ENCODE data around the gene RNF113B.

RNF113B gene

GRCh38 chr13:98198683-98199082 is 21.6 kb upstream of the RNF113B start:
- no peak overlapping the region for H2BK5ac ChIP-seq (ENCODE audit: low read depth, low read length, poor library complexity, severe bottlenecking)
- H4K91ac ChIP-seq (ENCODE audit: low read length): no peak overlapping the region
- no peak overlapping the region for H3K14ac ChIP-seq (ENCODE audit: low read length in 2 of 2)
- no peak overlapping the region for H3K9ac ChIP-seq (ENCODE audit: low read length)
- no peak overlapping the region for H4K8ac ChIP-seq (ENCODE audit: low read length)
- H3K27me3 ChIP-seq (ENCODE audit: control insufficient read depth in 1 of 2, insufficient read depth in 1 of 2, low read length in 2 of 2): no peaks in the 10 kb centered on the region
- H3K4me1 ChIP-seq (ENCODE audit: control insufficient read depth, insufficient read depth, low read depth, low read length): peaks cover 9% of the 10 kb centered on the region
- no peak overlapping the region for H3K4ac ChIP-seq (ENCODE audit: low read depth in 1 of 2, low read length in 2 of 2)
- no peak overlapping the region for H3K4me3 ChIP-seq (ENCODE audit: insufficient read depth in 1 of 2, low read depth in 1 of 2, low read length in 2 of 2)
- no peak overlapping the region for H3K4me2 ChIP-seq (ENCODE audit: low read length, poor library complexity, severe bottlenecking)
- peaks cover 0 to 6% of the 10 kb centered on the region in 2 experiments for H3K36me3 ChIP-seq (ENCODE audit: control insufficient read depth in 1 of 2, insufficient read depth in 2 of 2, low read depth in 1 of 2, low read length in 2 of 2)
- 75% methylated on average over 2 of the region's 4 CpGs for WGBS
- H2BK15ac ChIP-seq (ENCODE audit: low read depth, poor library complexity, severe bottlenecking): no peak overlapping the region
- no peak overlapping the region for H3K27ac ChIP-seq (ENCODE audit: low read length, poor library complexity, severe bottlenecking)
- no peak overlapping the region for H3K23ac ChIP-seq (ENCODE audit: low read length in 2 of 2)
- no peak overlapping the region for H2BK12ac ChIP-seq (ENCODE audit: low read length in 2 of 2)
- H2AFZ ChIP-seq (ENCODE audit: low read depth, low read length): no peak overlapping the region
- peaks cover 21% of the 10 kb centered on the region for H3K79me1 ChIP-seq (replicated peaks; ENCODE audit: low read length, poor library complexity, severe bottlenecking)
- H3K18ac ChIP-seq (ENCODE audit: low read depth in 1 of 2, low read length in 2 of 2): no peak overlapping the region
- no peak overlapping the region for H2BK120ac ChIP-seq (ENCODE audit: low read depth, low read length)
- H2AK5ac ChIP-seq (ENCODE audit: low read length, severe bottlenecking): no peak overlapping the region
- no peak for DNase-seq
- H3K9me3 ChIP-seq (ENCODE audit: control insufficient read depth, low read length): no peaks in the 10 kb centered on the region

GRCh38 chr13:98195054-98195791 is 18.2 kb upstream of the RNF113B start:
- H4K91ac ChIP-seq (ENCODE audit: low read length): no peak overlapping the region
- no peak overlapping the region for H2BK120ac ChIP-seq (ENCODE audit: low read depth, low read length)
- H3K9me3 ChIP-seq (ENCODE audit: control insufficient read depth, low read length): no peaks in the 10 kb centered on the region
- no peak overlapping the region for H3K27ac ChIP-seq (ENCODE audit: low read length, poor library complexity, severe bottlenecking)
- no peak overlapping the region for H3K23ac ChIP-seq (ENCODE audit: low read length in 2 of 2)
- no peak overlapping the region for H3K9ac ChIP-seq (ENCODE audit: low read length)
- H3K36me3 ChIP-seq (ENCODE audit: control insufficient read depth in 1 of 2, insufficient read depth in 2 of 2, low read depth in 1 of 2, low read length in 2 of 2): peaks cover 0 to 5% of the 10 kb centered on the region in 2 experiments
- peak overlapping the region in 1 of 2 experiments; percentile 67 for H3K4ac ChIP-seq (ENCODE audit: low read depth in 1 of 2, low read length in 2 of 2)
- H3K14ac ChIP-seq (ENCODE audit: low read length in 2 of 2): no peak overlapping the region
- H3K27me3 ChIP-seq (ENCODE audit: control insufficient read depth in 1 of 2, insufficient read depth in 1 of 2, low read length in 2 of 2): no peaks in the 10 kb centered on the region
- H2BK12ac ChIP-seq (ENCODE audit: low read length in 2 of 2): no peak overlapping the region
- no peak overlapping the region for H2AFZ ChIP-seq (ENCODE audit: low read depth, low read length)
- H3K18ac ChIP-seq (ENCODE audit: low read depth in 1 of 2, low read length in 2 of 2): peak overlapping the region in 1 of 2 experiments; percentile 2
- peaks cover 4% of the 10 kb centered on the region for H3K4me1 ChIP-seq (ENCODE audit: control insufficient read depth, insufficient read depth, low read depth, low read length)
- peak overlapping the region; percentile 52 for H4K8ac ChIP-seq (ENCODE audit: low read length)
- H2BK5ac ChIP-seq (ENCODE audit: low read depth, low read length, poor library complexity, severe bottlenecking): no peak overlapping the region
- no peak overlapping the region for H3K4me2 ChIP-seq (ENCODE audit: low read length, poor library complexity, severe bottlenecking)
- 72% methylated on average over 9 of the region's 10 CpGs for WGBS
- H2BK15ac ChIP-seq (ENCODE audit: low read depth, poor library complexity, severe bottlenecking): no peak overlapping the region
- H3K4me3 ChIP-seq (ENCODE audit: insufficient read depth in 1 of 2, low read depth in 1 of 2, low read length in 2 of 2): no peak overlapping the region
- no peak for DNase-seq
- H2AK5ac ChIP-seq (ENCODE audit: low read length, severe bottlenecking): no peak overlapping the region
- H3K79me1 ChIP-seq (replicated peaks; ENCODE audit: low read length, poor library complexity, severe bottlenecking): peaks cover 18% of the 10 kb centered on the region

DNA sequence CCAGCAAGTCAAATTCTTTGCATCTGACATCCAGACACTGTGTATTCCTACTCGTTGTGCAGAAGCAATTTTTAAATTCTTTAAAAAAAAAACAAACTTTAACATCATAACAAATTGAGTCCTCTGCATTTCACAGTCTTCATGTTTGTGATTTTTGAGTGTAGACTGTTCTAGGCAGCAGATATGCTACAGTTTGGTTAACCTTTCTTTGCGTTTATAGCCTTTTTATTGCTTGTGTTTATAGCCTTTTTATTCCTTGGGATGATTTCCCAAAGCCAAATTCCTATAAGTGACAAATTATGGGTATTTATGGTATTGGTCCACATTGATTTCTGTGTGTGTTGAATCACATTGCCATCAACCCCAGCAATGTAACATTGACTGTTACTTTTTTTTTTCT is 14.9 kb upstream of the RNF113B start:
- no peak overlapping the region for H3K27ac ChIP-seq (ENCODE audit: low read length, poor library complexity, severe bottlenecking)
- no peak overlapping the region for H2BK15ac ChIP-seq (ENCODE audit: low read depth, poor library complexity, severe bottlenecking)
- H3K9me3 ChIP-seq (ENCODE audit: control insufficient read depth, low read length): no peaks in the 10 kb centered on the region
- no peak overlapping the region for H4K91ac ChIP-seq (ENCODE audit: low read length)
- no peak overlapping the region for H3K14ac ChIP-seq (ENCODE audit: low read length in 2 of 2)
- no peak overlapping the region for H2BK5ac ChIP-seq (ENCODE audit: low read depth, low read length, poor library complexity, severe bottlenecking)
- H3K27me3 ChIP-seq (ENCODE audit: control insufficient read depth in 1 of 2, insufficient read depth in 1 of 2, low read length in 2 of 2): no peaks in the 10 kb centered on the region
- H3K4me1 ChIP-seq (ENCODE audit: control insufficient read depth, insufficient read depth, low read depth, low read length): peaks cover 13% of the 10 kb centered on the region
- no peak overlapping the region for H2AFZ ChIP-seq (ENCODE audit: low read depth, low read length)
- H3K36me3 ChIP-seq (ENCODE audit: control insufficient read depth in 1 of 2, insufficient read depth in 2 of 2, low read depth in 1 of 2, low read length in 2 of 2): peaks cover 0 to 6% of the 10 kb centered on the region in 2 experiments
- no peak overlapping the region for H3K23ac ChIP-seq (ENCODE audit: low read length in 2 of 2)
- 100% methylated on average over 1 of the region's 2 CpGs for WGBS
- no peak overlapping the region for H2AK5ac ChIP-seq (ENCODE audit: low read length, severe bottlenecking)
- no peak overlapping the region for H2BK12ac ChIP-seq (ENCODE audit: low read length in 2 of 2)
- DNase-seq: no peak
- H2BK120ac ChIP-seq (ENCODE audit: low read depth, low read length): no peak overlapping the region
- H4K8ac ChIP-seq (ENCODE audit: low read length): no peak overlapping the region
- H3K18ac ChIP-seq (ENCODE audit: low read depth in 1 of 2, low read length in 2 of 2): no peak overlapping the region
- no peak overlapping the region for H3K4me3 ChIP-seq (ENCODE audit: insufficient read depth in 1 of 2, low read depth in 1 of 2, low read length in 2 of 2)
- H3K79me1 ChIP-seq (replicated peaks; ENCODE audit: low read length, poor library complexity, severe bottlenecking): peaks cover 18% of the 10 kb centered on the region
- H3K4ac ChIP-seq (ENCODE audit: low read depth in 1 of 2, low read length in 2 of 2): no peak overlapping the region
- no peak overlapping the region for H3K9ac ChIP-seq (ENCODE audit: low read length)
- no peak overlapping the region for H3K4me2 ChIP-seq (ENCODE audit: low read length, poor library complexity, severe bottlenecking)

DNA sequence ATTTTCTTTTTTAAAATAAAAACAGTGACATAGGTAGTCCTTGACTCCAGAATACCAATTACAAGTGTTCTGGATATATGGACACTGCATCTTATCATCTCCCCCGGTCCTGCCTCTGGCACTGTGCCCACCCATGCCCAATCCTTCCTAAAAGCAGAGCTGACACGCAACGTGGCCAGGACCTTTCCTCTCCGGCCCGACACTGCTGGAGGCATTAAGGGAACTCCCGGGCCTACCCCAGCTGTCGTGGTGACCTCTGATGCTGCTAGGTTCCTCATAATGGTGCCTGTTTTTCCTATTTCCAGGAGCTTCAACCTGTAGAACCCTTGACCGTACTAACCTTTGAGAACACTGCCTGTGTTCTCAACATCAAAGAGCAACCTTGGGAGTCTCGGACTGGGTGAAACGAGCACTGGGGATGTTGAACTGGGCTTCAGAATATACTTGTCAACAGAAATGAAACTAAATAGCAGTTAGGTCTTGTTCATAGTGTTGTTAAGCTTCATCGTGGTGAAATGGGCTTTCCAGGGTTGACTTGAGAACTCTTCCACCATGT is 13.9 kb upstream of the RNF113B start:
- H3K9me3 ChIP-seq (ENCODE audit: control insufficient read depth, low read length): no peaks in the 10 kb centered on the region
- 89% methylated on average over 11 of the region's 11 CpGs for WGBS

More for the DNA sequence above, 13.9 kb upstream of the RNF113B start:
- no peak overlapping the region for H3K4me2 ChIP-seq (ENCODE audit: low read length, poor library complexity, severe bottlenecking)
- no peak overlapping the region for H3K9ac ChIP-seq (ENCODE audit: low read length)
- H2BK15ac ChIP-seq (ENCODE audit: low read depth, poor library complexity, severe bottlenecking): no peak overlapping the region
- no peak overlapping the region for H2AFZ ChIP-seq (ENCODE audit: low read depth, low read length)
- no peak overlapping the region for H2AK5ac ChIP-seq (ENCODE audit: low read length, severe bottlenecking)
- H3K23ac ChIP-seq (ENCODE audit: low read length in 2 of 2): no peak overlapping the region
- H3K36me3 ChIP-seq (ENCODE audit: control insufficient read depth in 1 of 2, insufficient read depth in 2 of 2, low read depth in 1 of 2, low read length in 2 of 2): peaks cover 0 to 6% of the 10 kb centered on the region in 2 experiments
- no peak overlapping the region for H3K27ac ChIP-seq (ENCODE audit: low read length, poor library complexity, severe bottlenecking)
- H2BK5ac ChIP-seq (ENCODE audit: low read depth, low read length, poor library complexity, severe bottlenecking): no peak overlapping the region
- no peak overlapping the region for H3K14ac ChIP-seq (ENCODE audit: low read length in 2 of 2)
- H3K79me1 ChIP-seq (replicated peaks; ENCODE audit: low read length, poor library complexity, severe bottlenecking): peaks cover 18% of the 10 kb centered on the region
- no peak overlapping the region for H4K91ac ChIP-seq (ENCODE audit: low read length)
- no peak overlapping the region for H2BK120ac ChIP-seq (ENCODE audit: low read depth, low read length)
- H3K18ac ChIP-seq (ENCODE audit: low read depth in 1 of 2, low read length in 2 of 2): no peak overlapping the region
- no peak overlapping the region for H4K8ac ChIP-seq (ENCODE audit: low read length)
- no peaks in the 10 kb centered on the region for H3K27me3 ChIP-seq (ENCODE audit: control insufficient read depth in 1 of 2, insufficient read depth in 1 of 2, low read length in 2 of 2)
- no peak for DNase-seq
- peaks cover 13% of the 10 kb centered on the region for H3K4me1 ChIP-seq (ENCODE audit: control insufficient read depth, insufficient read depth, low read depth, low read length)
- H2BK12ac ChIP-seq (ENCODE audit: low read length in 2 of 2): no peak overlapping the region
- no peak overlapping the region for H3K4ac ChIP-seq (ENCODE audit: low read depth in 1 of 2, low read length in 2 of 2)
- no peak overlapping the region for H3K4me3 ChIP-seq (ENCODE audit: insufficient read depth in 1 of 2, low read depth in 1 of 2, low read length in 2 of 2)
